Bronchial epithelial cell (primary cell): Measurements from ENCODE around the gene PLSCR4. TPM values are rescaled to one million over a fixed set of nuclear protein-coding genes. Genes with fewer than 3 reads are reported as not detected.

ENCODE experiments used
- DNase-seq: peaks from one replicate; pipeline ENCODE4 v3.0.0-alpha.2; 2010; ENCODE audit warnings: low read depth
- FAIRE-seq: peaks from 2 replicates; lab custom pipeline; 2011; peaks lifted over from hg19 to GRCh38; lab: Jason Lieb, UNC
- H3K27me3 ChIP-seq: 2 replicates; pipeline ENCODE4 v1.5.1; 2011; ENCODE audit warnings: low read length; ENCODE audit not compliant: control insufficient read depth, insufficient read depth
- H3K36me3 ChIP-seq: 2 replicates; pipeline ENCODE4 v1.5.1; 2011; ENCODE audit warnings: low read length; ENCODE audit not compliant: control insufficient read depth, insufficient read depth
- H3K4me3 ChIP-seq: 2 replicates; pipeline ENCODE4 v1.5.1; 2011; ENCODE audit warnings: mild to moderate bottlenecking, low read depth, low read length, control low read depth
- CTCF ChIP-seq: IDR thresholded peaks from 2 replicates; pipeline ENCODE4 v1.5.1; 2011; ENCODE audit warnings: mild to moderate bottlenecking, moderate library complexity, low read length, control low read depth, inconsistent platforms; ENCODE audit not compliant: insufficient read depth, severe bottlenecking
- total RNA-seq: library from RNA; depleted of rRNA; stranded (reverse); fragments of >200 nt; gene quantifications from 2 replicates; pipeline ENCODE4 v1.2.1, GENCODE V29; 2014

PLSCR4 gene
- total RNA-seq, 1 donor from 2014 or later = 0.26 TPM

DNA sequence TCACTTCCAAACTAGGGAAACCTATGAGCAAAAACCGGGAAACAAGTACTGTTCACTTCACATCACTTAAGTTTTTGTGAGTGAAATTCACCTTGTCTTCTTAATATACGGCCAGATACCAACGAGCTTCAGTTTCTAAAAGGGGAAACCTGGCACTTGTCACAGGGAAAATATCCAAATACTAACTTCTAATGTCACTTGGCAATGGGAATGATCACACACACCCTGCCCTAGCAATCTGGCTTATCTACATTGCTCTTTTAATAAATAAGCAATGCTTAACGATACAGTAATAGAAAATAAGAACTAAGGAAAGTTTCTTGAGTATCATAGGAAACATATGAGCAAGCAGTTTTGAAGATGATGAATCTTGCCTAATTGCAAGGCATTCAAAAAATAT, 55.3 kb downstream of the PLSCR4 start:
- no peaks in the 10 kb centered on the region for H3K36me3 ChIP-seq
- DNase-seq = no peak
- FAIRE-seq = no peak
- H3K4me3 ChIP-seq = no peak overlapping the region
- no peak for TF ChIP-seq CTCF
- no peaks in the 10 kb centered on the region for H3K27me3 ChIP-seq

- H3K36me3 ChIP-seq = no peaks in the 10 kb centered on the region
- DNase-seq (no peak), FAIRE-seq (no peak)
- no peak overlapping the region for H3K4me3 ChIP-seq
- TF ChIP-seq CTCF = no peak
- H3K27me3 ChIP-seq = no peaks in the 10 kb centered on the region
Measured at GRCh38 chr3:146195030-146195429, 55.9 kb downstream of the PLSCR4 start.

- DNase-seq (no peak), FAIRE-seq (no peak)
- Histone ChIP-seq H3K36me3 (no peaks in the 10 kb centered on the region), H3K4me3 (no peak overlapping the region), H3K27me3 (no peaks in the 10 kb centered on the region)
- no peak for TF ChIP-seq CTCF
Measured at GRCh38 chr3:146191051-146191450, 59.9 kb downstream of the PLSCR4 start.

DNA sequence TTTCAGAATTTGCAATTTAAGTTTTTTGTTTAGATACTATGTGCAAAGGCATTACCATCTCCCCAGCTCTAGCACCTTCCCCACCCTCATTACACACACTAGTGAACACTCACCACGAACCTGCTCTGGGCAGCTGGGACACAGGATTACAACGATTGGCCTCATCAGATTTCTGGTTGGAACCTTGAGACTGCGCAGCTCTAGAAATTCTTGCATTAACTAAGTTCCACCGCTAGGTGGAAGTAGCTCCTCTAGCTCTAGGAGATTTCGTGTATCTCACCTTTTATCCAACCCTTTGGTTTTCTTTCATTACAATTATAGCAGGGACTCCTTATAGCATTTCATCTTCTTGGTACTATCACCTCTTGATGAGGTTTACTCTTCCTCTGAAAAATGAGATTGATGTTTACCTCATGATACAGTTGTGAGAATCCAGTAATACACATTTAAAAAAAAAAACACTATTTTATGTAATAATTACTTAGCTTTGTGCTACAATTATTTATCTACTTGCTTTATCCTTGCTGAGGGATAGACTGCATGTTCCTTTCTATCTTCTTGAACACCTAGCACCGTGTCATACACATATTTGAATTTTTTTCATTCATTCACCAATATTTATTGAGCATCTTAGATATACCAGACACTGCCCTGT, 61.3 kb downstream of the PLSCR4 start:
- H3K27me3 ChIP-seq = no peaks in the 10 kb centered on the region
- peak; percentile 74 for TF ChIP-seq CTCF
- H3K4me3 ChIP-seq = no peak overlapping the region
- peak; percentile 58 for DNase-seq
- FAIRE-seq = no peak
- H3K36me3 ChIP-seq = no peaks in the 10 kb centered on the region

GRCh38 chr3:146187334-146187950, 63.5 kb downstream of the PLSCR4 start:
- Histone ChIP-seq H3K27me3 (no peaks in the 10 kb centered on the region), H3K36me3 (no peaks in the 10 kb centered on the region), H3K4me3 (no peak overlapping the region)
- peak; percentile 49 for TF ChIP-seq CTCF
- DNase-seq (peak; percentile 41), FAIRE-seq (no peak)
